GM12801 (cell line): ENCODE measurements around the gene TKFC.

ENCODE experiments used
- TF ChIP-seq, protein P1 (sequence below): IDR thresholded peaks from one replicate; pipeline ENCODE4 v1.5.1; 2011; ENCODE audit warnings: control low read depth; ENCODE audit not compliant: insufficient read length; ENCODE audit errors: extremely low read depth

Gene TKFC

DNA sequence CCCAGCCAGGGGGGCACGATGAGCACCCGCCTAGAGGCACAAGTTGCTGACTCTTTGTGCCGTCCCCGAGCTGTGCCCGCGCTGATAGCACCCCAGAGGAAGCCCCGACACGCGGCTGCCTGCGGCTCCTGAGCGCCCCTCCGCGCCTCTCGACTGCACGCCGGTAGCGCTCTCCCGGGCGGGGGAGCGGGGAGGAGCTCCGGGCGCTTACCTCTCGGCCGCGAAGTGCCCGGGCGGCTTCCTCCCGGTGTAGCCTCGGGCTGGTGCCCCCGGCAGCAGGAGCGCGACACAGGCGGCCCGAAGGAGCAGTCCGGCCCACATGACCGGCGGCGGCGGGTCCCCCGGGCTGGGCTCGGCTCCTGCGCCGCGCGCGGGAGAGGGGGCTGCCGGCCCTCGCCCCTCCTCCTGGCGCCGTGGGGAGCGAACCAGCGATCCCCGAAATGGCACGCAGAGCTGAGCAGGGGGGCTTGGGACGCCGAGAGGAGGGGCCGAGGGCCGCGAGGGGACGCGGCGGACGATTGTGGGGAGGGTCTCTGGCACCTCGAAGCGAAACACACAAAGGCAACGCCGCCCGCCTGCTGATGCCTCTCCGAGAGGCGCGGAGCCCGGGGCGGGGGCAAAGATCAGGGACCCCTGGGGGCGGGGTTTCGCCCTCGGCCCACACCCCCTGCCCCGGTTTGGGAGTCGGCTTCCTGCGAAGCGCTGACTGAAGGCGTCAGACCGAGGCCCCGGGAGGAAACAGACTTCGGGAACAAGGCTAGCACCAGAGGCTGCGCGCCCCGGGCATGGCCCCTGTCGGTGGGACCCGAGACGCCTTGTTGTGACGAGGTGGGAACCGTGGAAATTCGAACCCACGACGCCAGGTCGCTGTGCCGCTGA lies 38.1 kb upstream of the TKFC start, which contains the start of gene VWCE:
Gene VWCE, minus strand, starts transcription at position 600 of the 879 bp plus-strand sequence. Its CDS starts 279 bp downstream, at position 321.
- TF ChIP-seq, protein P1, sequence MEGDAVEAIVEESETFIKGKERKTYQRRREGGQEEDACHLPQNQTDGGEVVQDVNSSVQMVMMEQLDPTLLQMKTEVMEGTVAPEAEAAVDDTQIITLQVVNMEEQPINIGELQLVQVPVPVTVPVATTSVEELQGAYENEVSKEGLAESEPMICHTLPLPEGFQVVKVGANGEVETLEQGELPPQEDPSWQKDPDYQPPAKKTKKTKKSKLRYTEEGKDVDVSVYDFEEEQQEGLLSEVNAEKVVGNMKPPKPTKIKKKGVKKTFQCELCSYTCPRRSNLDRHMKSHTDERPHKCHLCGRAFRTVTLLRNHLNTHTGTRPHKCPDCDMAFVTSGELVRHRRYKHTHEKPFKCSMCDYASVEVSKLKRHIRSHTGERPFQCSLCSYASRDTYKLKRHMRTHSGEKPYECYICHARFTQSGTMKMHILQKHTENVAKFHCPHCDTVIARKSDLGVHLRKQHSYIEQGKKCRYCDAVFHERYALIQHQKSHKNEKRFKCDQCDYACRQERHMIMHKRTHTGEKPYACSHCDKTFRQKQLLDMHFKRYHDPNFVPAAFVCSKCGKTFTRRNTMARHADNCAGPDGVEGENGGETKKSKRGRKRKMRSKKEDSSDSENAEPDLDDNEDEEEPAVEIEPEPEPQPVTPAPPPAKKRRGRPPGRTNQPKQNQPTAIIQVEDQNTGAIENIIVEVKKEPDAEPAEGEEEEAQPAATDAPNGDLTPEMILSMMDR, result no peak

DNA sequence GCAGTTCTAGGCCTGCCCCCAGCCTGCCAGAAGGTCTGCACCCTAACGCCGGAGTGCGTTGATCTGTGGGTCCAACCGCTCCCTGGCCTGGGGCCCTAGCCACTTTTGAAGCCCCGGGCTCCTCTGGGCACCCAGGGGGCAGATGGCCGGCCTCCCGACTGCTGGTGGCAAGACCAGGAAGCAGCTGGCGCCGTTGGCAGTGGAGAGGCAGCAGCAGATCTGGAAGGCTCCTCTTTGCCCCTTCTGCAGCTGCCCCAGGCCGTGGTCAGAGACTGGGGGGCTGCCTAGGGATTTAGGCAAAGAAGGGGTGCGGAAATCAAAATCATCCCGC lies 37.5 kb upstream of the TKFC start:
- TF ChIP-seq, protein P1, result no peak

DNA sequence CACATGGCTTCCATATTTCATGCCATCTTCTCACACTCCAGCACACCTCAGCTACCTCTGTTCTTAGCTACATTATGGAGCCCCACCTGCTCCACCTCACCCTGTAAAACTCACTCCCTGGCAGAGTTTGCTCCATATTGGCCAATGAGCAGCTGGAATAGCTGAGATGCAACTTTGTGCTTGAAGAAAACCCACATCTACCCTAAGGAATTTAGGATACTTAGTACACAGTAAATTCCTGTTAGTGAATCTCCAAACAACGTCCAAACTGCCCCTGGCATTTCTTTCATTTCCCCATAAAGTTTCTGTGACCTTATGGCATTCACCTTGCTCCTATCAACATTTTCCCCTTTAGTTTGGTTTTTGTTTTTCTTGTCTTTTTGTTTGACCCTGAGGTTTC lies 35.7 kb upstream of the TKFC start:
- TF ChIP-seq, protein P1, result no peak

DNA sequence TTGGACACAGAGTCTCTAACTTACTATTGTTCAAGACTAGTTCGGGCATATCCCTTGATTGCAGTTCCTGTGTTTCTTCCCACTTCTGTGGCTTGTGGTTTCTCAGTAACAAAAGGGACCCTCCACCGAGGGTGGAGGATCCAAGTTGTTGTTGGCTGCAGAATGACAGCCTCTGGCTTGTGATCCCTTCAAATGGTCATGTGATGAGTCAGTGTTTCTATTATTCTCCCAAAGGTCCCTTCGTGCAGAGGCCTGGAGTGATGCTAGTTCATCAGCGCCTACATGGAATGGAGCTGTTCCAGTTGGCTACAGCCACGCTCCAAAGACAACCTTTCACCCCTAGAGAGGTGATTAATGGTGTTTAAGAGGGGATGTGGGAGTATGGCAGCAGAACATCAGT lies 35.3 kb upstream of the TKFC start:
- TF ChIP-seq, protein P1, result no peak

DNA sequence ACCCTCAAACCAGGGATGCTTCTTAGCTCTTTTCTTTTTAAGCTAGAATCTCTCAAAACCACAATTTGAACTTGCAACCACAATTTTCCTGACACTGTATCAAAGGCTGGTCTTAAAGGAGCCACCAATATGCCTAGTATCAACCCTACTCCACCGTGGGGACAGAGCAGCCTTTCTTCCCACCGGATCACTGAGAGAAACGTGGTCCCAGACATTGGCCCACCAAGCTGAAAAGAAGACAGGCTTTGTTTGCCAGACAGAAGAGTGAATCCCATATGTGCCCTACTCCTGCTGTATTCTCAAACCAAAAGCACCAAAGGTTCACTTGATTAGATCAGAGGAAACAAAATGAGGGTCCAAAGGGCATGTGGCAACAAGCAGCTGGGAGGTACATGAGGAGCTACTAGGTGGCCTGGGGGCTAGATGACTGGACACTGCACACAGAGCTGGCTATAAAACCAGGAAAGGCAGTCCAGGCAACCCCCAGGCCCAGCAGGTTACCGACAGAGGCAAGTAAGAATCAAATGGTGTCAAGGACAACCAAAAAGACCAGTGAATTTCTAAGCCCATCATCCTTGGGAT lies 34.3 kb upstream of the TKFC start:
- TF ChIP-seq, protein P1, result no peak

DNA sequence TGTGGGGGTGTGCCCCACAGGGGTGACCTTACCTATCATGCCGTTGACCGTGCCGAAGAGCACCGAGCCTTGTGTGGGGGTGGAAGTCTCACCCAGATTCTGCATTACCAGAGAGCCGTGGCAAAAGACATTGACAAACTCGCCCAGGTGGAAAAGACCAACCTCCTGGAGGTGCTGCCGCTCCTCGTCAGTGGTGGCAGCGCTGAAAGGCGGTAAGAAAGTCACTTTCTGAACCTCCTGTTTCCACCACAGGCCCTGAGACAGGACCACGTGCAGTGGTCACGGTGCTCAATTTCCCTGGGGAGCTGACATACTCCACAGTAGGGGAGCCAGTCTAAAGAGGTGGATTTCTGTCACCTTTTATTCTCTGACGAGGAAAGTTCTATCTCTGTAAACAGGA lies 30.5 kb upstream of the TKFC start:
- TF ChIP-seq, protein P1, result no peak

DNA sequence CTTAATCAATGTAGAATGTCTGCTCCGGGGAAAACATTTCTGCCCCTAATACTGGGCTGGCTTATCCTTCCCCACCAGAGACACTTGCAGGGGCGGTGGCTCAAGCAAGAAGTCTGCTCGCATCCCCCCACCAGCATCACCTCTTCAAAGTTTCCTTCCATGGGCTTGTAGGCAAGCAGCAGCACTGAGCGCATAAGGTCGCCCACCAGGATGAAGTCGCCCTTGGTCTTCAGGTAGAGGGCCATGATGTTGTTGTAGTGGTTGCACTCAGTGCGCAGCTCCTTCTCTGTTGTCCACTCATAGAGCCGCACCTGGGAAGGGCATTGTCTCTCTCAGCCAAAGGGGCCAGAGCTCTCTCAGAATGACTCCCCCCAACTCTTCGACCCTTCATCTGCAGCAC lies 29.3 kb upstream of the TKFC start:
- TF ChIP-seq, protein P1, result no peak
